Anterior cingulate cortex (tissue), 58 donors: Measurements from ENCODE around the gene SUCLG2.
"Not testable (repeated sequence)": the region's sequence is repeated elsewhere in the genome, so short reads cannot be mapped to it uniquely, and the experiment has no call there.

Source experiments
- DNase-seq, 58 donors: peaks; one replicate each; lab custom pipeline; 2025; lab: John Stamatoyannopoulos, UW

SUCLG2 gene

GRCh38 chr3:67614195-67614594, 40.2 kb downstream of the SUCLG2 start:
- DNase-seq = no peak

- DNase-seq = no peak
These were observed 44.0 kb downstream of the SUCLG2 start for GRCh38 chr3:67610458-67610857.

GRCh38 chr3:67609709-67610108, 44.7 kb downstream of the SUCLG2 start:
- no peak for DNase-seq

GRCh38 chr3:67608034-67608433, 46.4 kb downstream of the SUCLG2 start:
- no peak for DNase-seq

- no peak for DNase-seq
These were observed 49.0 kb downstream of the SUCLG2 start for GRCh38 chr3:67605377-67605776.

GRCh38 chr3:67602816-67603215, 51.6 kb downstream of the SUCLG2 start:
- DNase-seq = no peak

GRCh38 chr3:67601919-67602608, 52.3 kb downstream of the SUCLG2 start:
- no peak for DNase-seq

- DNase-seq = no peak
These were observed 53.0 kb downstream of the SUCLG2 start for GRCh38 chr3:67601385-67601784.

- DNase-seq = no peak
These were observed 54.6 kb downstream of the SUCLG2 start for GRCh38 chr3:67599821-67600220.

GRCh38 chr3:67598814-67599556, 55.4 kb downstream of the SUCLG2 start:
- no peak for DNase-seq

GRCh38 chr3:67595424-67595823, 59.0 kb downstream of the SUCLG2 start:
- DNase-seq = no peak

- no peak for DNase-seq
These were observed 60.6 kb downstream of the SUCLG2 start for GRCh38 chr3:67593761-67594234.

GRCh38 chr3:67592057-67592456, 62.4 kb downstream of the SUCLG2 start:
- no peak for DNase-seq

- no peak for DNase-seq
These were observed 66.6 kb downstream of the SUCLG2 start for GRCh38 chr3:67587811-67588210.

- no peak for DNase-seq
These were observed 67.1 kb downstream of the SUCLG2 start for GRCh38 chr3:67587301-67587700.

GRCh38 chr3:67584608-67585007, 69.8 kb downstream of the SUCLG2 start:
- DNase-seq = not testable (repeated sequence)

- no peak for DNase-seq
These were observed 73.9 kb downstream of the SUCLG2 start for GRCh38 chr3:67580430-67581000.

- DNase-seq = no peak
These were observed 76.0 kb downstream of the SUCLG2 start for GRCh38 chr3:67578416-67578815.

- no peak for DNase-seq
These were observed 78.0 kb downstream of the SUCLG2 start for GRCh38 chr3:67576441-67576840.

GRCh38 chr3:67569324-67569723, 85.1 kb downstream of the SUCLG2 start:
- DNase-seq = no peak

GRCh38 chr3:67567893-67568292, 86.5 kb downstream of the SUCLG2 start:
- DNase-seq = no peak

- DNase-seq = no peak
These were observed 89.4 kb downstream of the SUCLG2 start for GRCh38 chr3:67564973-67565372.
